Thyroid gland (tissue), 4 donors: ENCODE data around the gene TFDP2. TPM values are rescaled to one million over a fixed set of nuclear protein-coding genes. Genes with fewer than 3 reads are reported as not detected.

Source experiments
- DNase-seq, 2 donors: peaks; one replicate each; pipeline ENCODE4 v3.0.0-alpha.2; 2019
- H3K27ac ChIP-seq, 3 donors: fragments of 200-600 bp; sonication (generic); 1 replicate in 2 of 3; 2 replicates in 1 of 3; pipeline ENCODE4 v1.5.1; 2016 to 2019; ENCODE audit warnings: mild to moderate bottlenecking in 1 of 3, moderate library complexity in 1 of 3
- H3K27me3 ChIP-seq: fragments of 200-600 bp; sonication (generic); one replicate; pipeline ENCODE4 v1.5.1; 2019
- H3K36me3 ChIP-seq, 2 donors: fragments of 200-600 bp; sonication (generic); one replicate each; pipeline ENCODE4 v1.5.1; 2016 to 2019
- H3K4me1 ChIP-seq, 2 donors: fragments of 200-600 bp; sonication (generic); one replicate each; pipeline ENCODE4 v1.5.1; 2017 to 2019
- H3K4me3 ChIP-seq, 3 donors: fragments of 200-600 bp; sonication (generic); replicated peaks in 1 of 3; 1 replicate in 2 of 3; 2 replicates in 1 of 3; pipeline ENCODE4 v1.5.1; 2016; ENCODE audit warnings: mild to moderate bottlenecking in 1 of 3
- H3K9me3 ChIP-seq: fragments of 200-600 bp; sonication (generic); one replicate; pipeline ENCODE4 v1.5.1; 2017
- CTCF ChIP-seq, 6 experiments: fragments of 200-600 bp in 3 of 6; fragments of 450-650 bp in 3 of 6; sonication (generic) in 3 of 6; IDR thresholded peaks; one replicate each; pipeline ENCODE4 v1.5.1; 2016 to 2019; ENCODE audit warnings: antibody characterized with exemption in 6 of 6, mild to moderate bottlenecking in 2 of 6, inconsistent platforms in 1 of 6, moderate library complexity in 1 of 6
- POLR2A ChIP-seq, 2 donors: fragments of 450-650 bp; IDR thresholded peaks; one replicate each; pipeline ENCODE4 v1.6.1; 2017; ENCODE audit warnings: antibody characterized with exemption in 2 of 2, mild to moderate bottlenecking in 2 of 2, moderate library complexity in 1 of 2
- WGBS, 2 donors: methylation state at CpG; one replicate each; pipeline ENCODE4 v1.1.5; 2017; 5-methylcytosine and 5-hydroxymethylcytosine counted together
- intact Hi-C: fragments of 100-400 bp; cut with DNase I; formaldehyde crosslinking; loops from one replicate; pipeline ENCODE4 v1.15.1; 2023
- total RNA-seq, 4 donors: library from RNA; depleted of rRNA; stranded (reverse); fragments of >200 nt; gene quantifications; one replicate each; pipeline ENCODE4 v1.2.3, GENCODE V29; 2016

Gene TFDP2
- total RNA-seq, 4 donors from 2014 or later = 67.7 to 174 (median 122) TPM

GRCh38 chr3:142072816-142073215, 76.5 kb downstream of the TFDP2 start:
- no peak for TF ChIP-seq CTCF (IDR thresholded peaks at IDR 0.05)
- TF ChIP-seq POLR2A (IDR thresholded peaks at IDR 0.05) = no peak
- Histone ChIP-seq H3K27ac (no peak overlapping the region), H3K9me3 (no peaks in the 10 kb centered on the region), H3K27me3 (no peaks in the 10 kb centered on the region), H3K4me3 (no peak overlapping the region), H3K36me3 (no peaks in the 10 kb centered on the region), H3K4me1 (peaks cover 2 to 7% of the 10 kb centered on the region in 2 donors)
- DNase-seq = no peak
- intact Hi-C loops = no loop called here
- WGBS, 2 donors = 96 to 98% methylated on average over 3 of the region's 3 CpGs

GRCh38 chr3:142065932-142066331, 83.4 kb downstream of the TFDP2 start:
- Histone ChIP-seq H3K36me3 (no peaks in the 10 kb centered on the region), H3K27me3 (no peaks in the 10 kb centered on the region), H3K27ac (peak overlapping the region in 1 of 3 donors; percentile 14), H3K4me1 (peaks cover 11 to 17% of the 10 kb centered on the region in 2 donors), H3K4me3 (no peak overlapping the region), H3K9me3 (no peaks in the 10 kb centered on the region)
- DNase-seq = no peak
- intact Hi-C loops = no loop called here
- whole genome bisulfite sequencing, 2 donors = 100% methylated on average over 1 of the region's 1 CpG
- TF ChIP-seq POLR2A (IDR thresholded peaks at IDR 0.05) (no peak), CTCF (IDR thresholded peaks at IDR 0.05) (no peak)

- no peak overlapping the region for H3K4me3 ChIP-seq
- no peaks in the 10 kb centered on the region for H3K36me3 ChIP-seq
- TF ChIP-seq POLR2A (IDR thresholded peaks at IDR 0.05) (no peak), CTCF (IDR thresholded peaks at IDR 0.05) (no peak)
- H3K27ac ChIP-seq = no peak overlapping the region
- H3K27me3 ChIP-seq = no peaks in the 10 kb centered on the region
- peaks cover 11 to 17% of the 10 kb centered on the region in 2 donors for H3K4me1 ChIP-seq
- intact Hi-C loops = no loop called here
- DNase-seq = no peak
- H3K9me3 ChIP-seq = no peaks in the 10 kb centered on the region
- WGBS, 2 donors = 94 to 95% methylated on average over 7 of the region's 7 CpGs
These were observed 84.0 kb downstream of the TFDP2 start for GRCh38 chr3:142065344-142065743.

GRCh38 chr3:142064454-142064853, 84.9 kb downstream of the TFDP2 start:
- peaks cover 11 to 17% of the 10 kb centered on the region in 2 donors for H3K4me1 ChIP-seq
- no peak overlapping the region for H3K27ac ChIP-seq
- H3K9me3 ChIP-seq = no peaks in the 10 kb centered on the region
- intact Hi-C loops = no loop called here
- no peaks in the 10 kb centered on the region for H3K36me3 ChIP-seq
- 92% methylated on average over 3 of the region's 3 CpGs for WGBS, 2 donors
- no peak for TF ChIP-seq POLR2A (IDR thresholded peaks at IDR 0.05)
- TF ChIP-seq CTCF (IDR thresholded peaks at IDR 0.05) = no peak
- DNase-seq = no peak
- H3K27me3 ChIP-seq = no peaks in the 10 kb centered on the region
- no peak overlapping the region for H3K4me3 ChIP-seq

GRCh38 chr3:142057331-142057725, 92.0 kb downstream of the TFDP2 start:
- TF ChIP-seq CTCF (IDR thresholded peaks at IDR 0.05) (no peak), POLR2A (IDR thresholded peaks at IDR 0.05) (no peak)
- no peaks in the 10 kb centered on the region for H3K4me1 ChIP-seq
- H3K4me3 ChIP-seq = no peak overlapping the region
- no peaks in the 10 kb centered on the region for H3K9me3 ChIP-seq
- DNase-seq = no peak
- H3K27me3 ChIP-seq = no peaks in the 10 kb centered on the region
- intact Hi-C loops = no loop called here
- H3K36me3 ChIP-seq = no peaks in the 10 kb centered on the region
- WGBS, 2 donors = 73 to 79% methylated on average over 2 of the region's 2 CpGs
- no peak overlapping the region for H3K27ac ChIP-seq
